ENCODE data around the gene IGFBP2. TPM values are rescaled to one million over a fixed set of nuclear protein-coding genes. Genes with fewer than 3 reads are reported as not detected.

IGFBP2 gene
- total and polyA plus RNA-seq, 2 experiments from 2014 or later, result 163 to 338 TPM

DNA sequence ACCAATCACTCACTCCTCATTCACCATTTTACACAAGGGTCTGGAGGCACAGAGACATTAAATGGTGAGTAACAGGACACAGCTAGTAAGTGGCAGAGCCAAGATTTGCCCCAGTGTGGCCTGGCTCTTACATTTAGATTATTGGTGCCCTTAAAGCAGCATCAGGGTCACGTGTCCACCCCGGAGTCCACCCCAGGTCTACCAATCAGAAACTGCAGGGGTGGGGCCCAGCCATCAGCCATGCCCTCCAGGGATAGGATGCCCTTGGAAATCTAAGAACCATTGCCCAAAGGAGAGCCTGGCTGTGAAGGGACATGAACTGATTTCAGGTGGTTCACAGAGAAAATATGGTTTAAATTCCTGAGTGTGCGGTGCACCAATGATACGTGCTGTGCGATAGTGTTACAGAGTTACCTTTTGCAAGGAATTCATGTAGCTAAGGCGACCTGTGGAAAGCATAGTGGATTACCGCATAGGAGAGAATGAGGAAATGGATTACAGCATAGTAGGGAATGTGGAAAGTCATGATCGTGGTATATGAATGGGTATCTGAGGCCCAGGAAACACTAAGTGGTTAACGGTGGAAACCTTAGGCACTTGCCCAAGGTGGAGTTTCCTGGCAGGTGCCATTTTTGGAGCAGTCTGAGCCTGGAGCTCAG, 44.3 kb downstream of the IGFBP2 start:
- H3K9me3 ChIP-seq (ENCODE audit: low read depth), result no peaks in the 10 kb centered on the region
- no peaks in the 10 kb centered on the region for H3K36me3 ChIP-seq (replicated peaks; ENCODE audit: insufficient read depth, low read depth)
- no peaks in the 10 kb centered on the region for H3K4me1 ChIP-seq (ENCODE audit: insufficient read depth)
- H3K27me3 ChIP-seq, result no peaks in the 10 kb centered on the region
- H2AFZ ChIP-seq, result no peak overlapping the region
- 95% methylated on average over 9 of the region's 9 CpGs for WGBS (ENCODE audit: low lambda C conversion rate, missing lambda C conversion rate)
- no peak overlapping the region for H3K27ac ChIP-seq
- no peak for TF ChIP-seq EZH2phosphoT487 (IDR thresholded peaks at IDR 0.05; ENCODE audit: low read depth, severe bottlenecking, unreplicated experiment)
- no peak for TF ChIP-seq EZH2 (IDR thresholded peaks at IDR 0.05; ENCODE audit: borderline replicate concordance)
- TF ChIP-seq, protein P1, sequence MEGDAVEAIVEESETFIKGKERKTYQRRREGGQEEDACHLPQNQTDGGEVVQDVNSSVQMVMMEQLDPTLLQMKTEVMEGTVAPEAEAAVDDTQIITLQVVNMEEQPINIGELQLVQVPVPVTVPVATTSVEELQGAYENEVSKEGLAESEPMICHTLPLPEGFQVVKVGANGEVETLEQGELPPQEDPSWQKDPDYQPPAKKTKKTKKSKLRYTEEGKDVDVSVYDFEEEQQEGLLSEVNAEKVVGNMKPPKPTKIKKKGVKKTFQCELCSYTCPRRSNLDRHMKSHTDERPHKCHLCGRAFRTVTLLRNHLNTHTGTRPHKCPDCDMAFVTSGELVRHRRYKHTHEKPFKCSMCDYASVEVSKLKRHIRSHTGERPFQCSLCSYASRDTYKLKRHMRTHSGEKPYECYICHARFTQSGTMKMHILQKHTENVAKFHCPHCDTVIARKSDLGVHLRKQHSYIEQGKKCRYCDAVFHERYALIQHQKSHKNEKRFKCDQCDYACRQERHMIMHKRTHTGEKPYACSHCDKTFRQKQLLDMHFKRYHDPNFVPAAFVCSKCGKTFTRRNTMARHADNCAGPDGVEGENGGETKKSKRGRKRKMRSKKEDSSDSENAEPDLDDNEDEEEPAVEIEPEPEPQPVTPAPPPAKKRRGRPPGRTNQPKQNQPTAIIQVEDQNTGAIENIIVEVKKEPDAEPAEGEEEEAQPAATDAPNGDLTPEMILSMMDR (IDR thresholded peaks at IDR 0.05; ENCODE audit: poor library complexity), result no peak
- DNase-seq (ENCODE audit: low spot score), result no peak
- H3K4me3 ChIP-seq, result no peak overlapping the region
- H4K20me1 ChIP-seq (ENCODE audit: insufficient read depth, poor library complexity, severe bottlenecking), result peaks cover 15% of the 10 kb centered on the region
- H3K79me2 ChIP-seq, result no peaks in the 10 kb centered on the region
- no peak overlapping the region for H3K4me2 ChIP-seq
- no peaks in the 10 kb centered on the region for H3K9me2 ChIP-seq (replicated peaks; ENCODE audit: insufficient read depth)

DNA sequence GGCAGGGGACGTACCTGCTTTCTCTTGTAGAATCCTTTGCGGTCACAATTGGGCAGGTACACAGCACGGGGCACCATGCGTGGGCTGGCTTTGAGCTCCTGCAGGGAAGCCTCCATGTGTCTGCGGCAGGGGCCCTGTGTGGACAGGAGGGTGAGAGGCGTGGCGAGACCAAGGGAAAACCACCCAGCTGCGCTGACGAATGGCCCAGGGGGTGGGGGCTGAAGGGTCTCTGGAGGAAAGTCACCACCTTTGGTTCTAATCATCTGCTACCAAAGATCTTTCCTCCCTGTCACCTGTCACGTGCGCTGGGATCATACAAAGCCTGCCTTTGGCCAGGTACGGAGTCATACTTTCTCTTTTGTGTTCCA, 44.9 kb downstream of the IGFBP2 start:
- Histone ChIP-seq H3K9me3 (ENCODE audit: low read depth) (no peaks in the 10 kb centered on the region), H3K9me2 (replicated peaks; ENCODE audit: insufficient read depth) (no peaks in the 10 kb centered on the region), H3K79me2 (peaks cover 3% of the 10 kb centered on the region), H2AFZ (no peak overlapping the region), H3K4me2 (no peak overlapping the region), H3K4me3 (no peak overlapping the region), H3K27me3 (no peaks in the 10 kb centered on the region), H3K4me1 (ENCODE audit: insufficient read depth) (no peaks in the 10 kb centered on the region), H3K36me3 (replicated peaks; ENCODE audit: insufficient read depth, low read depth) (no peaks in the 10 kb centered on the region), H4K20me1 (ENCODE audit: insufficient read depth, poor library complexity, severe bottlenecking) (peaks cover 18% of the 10 kb centered on the region), H3K27ac (no peak overlapping the region)
- no peak for DNase-seq (ENCODE audit: low spot score)
- TF ChIP-seq EZH2 (IDR thresholded peaks at IDR 0.05; ENCODE audit: borderline replicate concordance) (no peak), EZH2phosphoT487 (IDR thresholded peaks at IDR 0.05; ENCODE audit: low read depth, severe bottlenecking, unreplicated experiment) (no peak)
- TF ChIP-seq, protein P1 (IDR thresholded peaks at IDR 0.05; ENCODE audit: poor library complexity), result no peak
- WGBS (ENCODE audit: low lambda C conversion rate, missing lambda C conversion rate), result 97% methylated on average over 12 of the region's 12 CpGs

DNA sequence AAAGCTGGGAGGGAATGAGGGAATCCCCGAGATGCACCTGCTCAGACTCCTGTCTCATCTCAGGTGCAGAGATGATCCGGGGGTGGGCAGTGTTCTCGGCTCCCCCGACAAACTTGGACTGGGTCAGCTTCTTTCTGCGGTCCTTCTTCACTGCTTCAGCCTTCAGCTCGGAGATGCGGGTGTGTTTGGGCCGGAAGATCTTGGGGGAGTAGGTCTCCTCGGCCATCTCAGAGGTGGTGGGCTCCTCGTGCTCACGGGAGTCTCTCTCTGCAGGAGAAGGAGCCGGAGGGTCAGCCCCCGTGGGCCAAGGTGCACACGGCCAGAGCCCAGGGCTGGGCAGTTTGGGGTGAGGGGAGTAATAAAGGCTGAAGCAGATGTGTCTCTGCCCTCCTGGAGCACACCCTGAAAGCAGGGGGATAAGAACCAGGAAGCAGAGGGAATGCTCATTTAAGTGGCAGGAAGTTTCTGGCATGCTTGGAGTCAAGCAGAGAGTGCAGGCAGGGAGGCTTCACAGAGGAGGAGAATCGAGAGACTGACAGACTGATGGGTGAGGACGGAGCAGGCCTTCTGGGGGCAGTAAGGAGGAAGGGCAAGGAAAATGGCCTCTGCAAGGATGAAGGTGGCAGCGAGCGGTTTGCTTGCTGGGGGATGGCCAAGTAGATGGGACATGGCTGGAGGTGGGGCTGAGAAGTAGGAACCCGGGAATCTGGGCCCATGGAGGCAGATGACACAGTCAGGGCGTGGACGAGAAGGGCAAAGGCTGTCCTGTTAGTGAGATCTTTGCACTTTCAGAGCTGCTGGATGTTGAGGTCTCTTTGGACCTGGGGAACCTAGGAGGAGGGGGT, 45.8 kb downstream of the IGFBP2 start:
- Histone ChIP-seq H3K4me2 (no peak overlapping the region), H3K36me3 (replicated peaks; ENCODE audit: insufficient read depth, low read depth) (no peaks in the 10 kb centered on the region), H3K4me3 (no peak overlapping the region), H4K20me1 (ENCODE audit: insufficient read depth, poor library complexity, severe bottlenecking) (peaks cover 21% of the 10 kb centered on the region), H3K9me3 (ENCODE audit: low read depth) (no peaks in the 10 kb centered on the region), H3K27ac (no peak overlapping the region), H3K9me2 (replicated peaks; ENCODE audit: insufficient read depth) (no peaks in the 10 kb centered on the region), H3K4me1 (ENCODE audit: insufficient read depth) (peaks cover under 1% of the 10 kb centered on the region), H3K27me3 (no peaks in the 10 kb centered on the region), H3K79me2 (peaks cover 7% of the 10 kb centered on the region), H2AFZ (no peak overlapping the region)
- no peak for DNase-seq (ENCODE audit: low spot score)
- 94% methylated on average over 21 of the region's 21 CpGs for WGBS (ENCODE audit: low lambda C conversion rate, missing lambda C conversion rate)
- TF ChIP-seq EZH2 (IDR thresholded peaks at IDR 0.05; ENCODE audit: borderline replicate concordance), result no peak
- TF ChIP-seq, protein P1 (IDR thresholded peaks at IDR 0.05; ENCODE audit: poor library complexity), result no peak
- TF ChIP-seq EZH2phosphoT487 (IDR thresholded peaks at IDR 0.05; ENCODE audit: low read depth, severe bottlenecking, unreplicated experiment), result no peak
